DOHH2 (cell line): ENCODE data around the gene EEIG2.

Experiments used
- CTCF ChIP-seq: fragments of 200-600 bp; sonication (generic); IDR thresholded peaks from one replicate; pipeline ENCODE4 v1.5.1; 2014; ENCODE audit warnings: antibody characterized with exemption, mild to moderate bottlenecking, low read depth, low read length; ENCODE audit not compliant: poor library complexity, severe bottlenecking
- EZH2phosphoT487 ChIP-seq: fragments of 200-600 bp; sonication (generic); IDR thresholded peaks from 2 replicates; pipeline ENCODE4 v1.6.1; 2017; ENCODE audit warnings: borderline replicate concordance, mild to moderate bottlenecking, antibody characterized with exemption, low read length, moderate library complexity, mixed read lengths

- TF ChIP-seq CTCF (no peak), EZH2phosphoT487 (no peak)
Observed at GRCh38 chr1:108554682-108555427, 5.0 kb upstream of the EEIG2 start.
